IMR-90 (cell line): ENCODE data around the gene CSGALNACT2. TPM values are rescaled to one million over a fixed set of nuclear protein-coding genes. Genes with fewer than 3 reads are reported as not detected.

Experiments used
- ATAC-seq: fragments of 200-7000 bp; cut with Tn5 transposase; 2 replicates; pipeline ENCODE4 v1.9.1; 2020; ENCODE audit warnings: low read depth, mild to moderate bottlenecking, moderate library complexity
- BruUV-seq: library from RNA; stranded (reverse); fragments of 400-500 nt; replicated peaks from 2 replicates; lab custom pipeline; 2021; lab: Mats Ljungman, UMichigan
- CTCF ChIA-PET: fragments of 300-600 bp; formaldehyde crosslinking; extraction: SDS; loops from one replicate; lab custom pipeline; 2021; ENCODE audit warnings: antibody characterized with exemption; lab: Yijun Ruan, JAX
- POLR2A ChIA-PET: fragments of 300-600 bp; sonication (Branson Sonifier 250); formaldehyde crosslinking; loops from one replicate; lab custom pipeline; 2022; ENCODE audit warnings: antibody characterized with exemption; ENCODE audit not compliant: unreplicated experiment; lab: Charles Lee
- DNase-seq: peaks from one replicate; pipeline ENCODE4 v3.0.0; 2013
- H2AFZ ChIP-seq: replicated peaks from 2 replicates; pipeline ENCODE3; 2013; ENCODE audit warnings: low read length, mild to moderate bottlenecking; ENCODE audit not compliant: poor library complexity
- H2AK5ac ChIP-seq: 2 replicates; pipeline ENCODE4 v1.6.1; 2013; ENCODE audit warnings: low read depth, low read length, inconsistent platforms
- H2AK9ac ChIP-seq: replicated peaks from 2 replicates; pipeline ENCODE3; 2013; ENCODE audit warnings: mild to moderate bottlenecking, low read depth, low read length, moderate library complexity; ENCODE audit not compliant: poor library complexity
- H2BK120ac ChIP-seq: 2 replicates; pipeline ENCODE4 v1.6.1; 2013; ENCODE audit warnings: low read depth, low read length, inconsistent platforms
- H2BK15ac ChIP-seq: 3 replicates; pipeline ENCODE4 v1.6.1; 2013; ENCODE audit warnings: low read depth, low read length, inconsistent platforms
- H2BK20ac ChIP-seq: 2 replicates; pipeline ENCODE4 v1.6.1; 2013; ENCODE audit warnings: low read depth, mild to moderate bottlenecking, inconsistent platforms, low read length, moderate library complexity
- H2BK5ac ChIP-seq: 2 replicates; pipeline ENCODE4 v1.6.1; 2013; ENCODE audit warnings: mild to moderate bottlenecking, low read depth, low read length, inconsistent platforms; ENCODE audit not compliant: poor library complexity, severe bottlenecking
- H3K14ac ChIP-seq: replicated peaks from 2 replicates; pipeline ENCODE4 v1.6.1; 2013; ENCODE audit warnings: low read depth, low read length, inconsistent platforms
- H3K18ac ChIP-seq: 2 replicates; pipeline ENCODE4 v1.6.1; 2013; ENCODE audit warnings: low read depth, low read length, control low read depth
- H3K23ac ChIP-seq: 2 replicates; pipeline ENCODE4 v1.6.1; 2013; ENCODE audit warnings: low read depth, low read length, inconsistent platforms
- H3K27ac ChIP-seq: 2 replicates; pipeline ENCODE4 v1.5.1; 2013; ENCODE audit warnings: mild to moderate bottlenecking, control low read depth, low read length; ENCODE audit not compliant: insufficient read depth
- H3K27me3 ChIP-seq: 2 replicates; pipeline ENCODE4 v1.6.1; 2013; ENCODE audit warnings: low read length; ENCODE audit not compliant: control insufficient read depth, insufficient read depth
- H3K36me3 ChIP-seq: 2 replicates; pipeline ENCODE4 v1.6.1; 2013; ENCODE audit warnings: low read length, mixed read lengths; ENCODE audit not compliant: control insufficient read depth, insufficient read depth
- H3K4ac ChIP-seq: 2 replicates; pipeline ENCODE4 v1.6.1; 2013; ENCODE audit warnings: low read depth, low read length, inconsistent platforms
- H3K4me1 ChIP-seq: 2 replicates; pipeline ENCODE4 v1.6.1; 2013; ENCODE audit warnings: low read length, mixed read lengths; ENCODE audit not compliant: control insufficient read depth, insufficient read depth
- H3K4me2 ChIP-seq: 2 replicates; pipeline ENCODE4 v1.6.1; 2013; ENCODE audit warnings: low read depth, mild to moderate bottlenecking, control low read depth, low read length, moderate library complexity
- H3K4me3 ChIP-seq: 2 replicates; pipeline ENCODE4 v1.5.1; 2013; ENCODE audit warnings: low read depth, mild to moderate bottlenecking, control low read depth, low read length, moderate library complexity; ENCODE audit not compliant: insufficient read depth
- H3K56ac ChIP-seq: 2 replicates; pipeline ENCODE4 v1.6.1; 2013; ENCODE audit warnings: low read length, inconsistent platforms; ENCODE audit not compliant: insufficient read depth; ENCODE audit errors: extremely low read depth
- H3K79me1 ChIP-seq, 2 experiments: 2 replicates each; pipeline ENCODE4 v1.6.1; 2013; ENCODE audit warnings: low read length in 2 of 2, inconsistent platforms in 1 of 2, low read depth in 1 of 2
- H3K9ac ChIP-seq: 2 replicates; pipeline ENCODE4 v1.6.1; 2013; ENCODE audit warnings: low read depth, low read length, control low read depth
- H3K9me1 ChIP-seq: 2 replicates; pipeline ENCODE4 v1.6.1; 2013; ENCODE audit warnings: low read length, inconsistent platforms; ENCODE audit not compliant: insufficient read depth
- H3K9me3 ChIP-seq: 2 replicates; pipeline ENCODE4 v1.6.1; 2013; ENCODE audit warnings: low read length; ENCODE audit not compliant: control insufficient read depth, insufficient read depth
- H4K20me1 ChIP-seq: 2 replicates; pipeline ENCODE4 v1.6.1; 2013; ENCODE audit warnings: low read length, inconsistent platforms; ENCODE audit not compliant: insufficient read depth
- H4K5ac ChIP-seq: 2 replicates; pipeline ENCODE4 v1.6.1; 2013; ENCODE audit warnings: mild to moderate bottlenecking, low read depth, low read length, control low read depth
- H4K8ac ChIP-seq, 2 experiments: 2 replicates each; pipeline ENCODE4 v1.6.1; 2013; ENCODE audit warnings: low read depth in 2 of 2, low read length in 2 of 2, control low read depth in 1 of 2, inconsistent platforms in 1 of 2
- H4K91ac ChIP-seq: 2 replicates; pipeline ENCODE4 v1.6.1; 2013; ENCODE audit warnings: low read depth, low read length, inconsistent platforms; ENCODE audit not compliant: insufficient read depth
- BHLHE40 ChIP-seq: fragments of 150-350 bp; IDR thresholded peaks from 2 replicates; pipeline ENCODE4 v1.6.1; 2016; ENCODE audit warnings: mild to moderate bottlenecking, low read depth, low read length
- CEBPB ChIP-seq: IDR thresholded peaks from 2 replicates; pipeline ENCODE4 v1.6.1; 2012; ENCODE audit warnings: low read depth, low read length, improper control_type of control experiment
- CHD1 ChIP-seq: IDR thresholded peaks from 2 replicates; pipeline ENCODE4 v1.6.1; 2012; ENCODE audit warnings: low read depth, low read length, improper control_type of control experiment
- ELK1 ChIP-seq: fragments of 150-350 bp; IDR thresholded peaks from 2 replicates; pipeline ENCODE4 v1.6.1; 2016; ENCODE audit warnings: low read depth, mild to moderate bottlenecking, low read length, moderate library complexity, borderline replicate concordance
- FOS ChIP-seq: fragments of 150-350 bp; IDR thresholded peaks from 2 replicates; pipeline ENCODE4 v1.6.1; 2016; ENCODE audit warnings: low read depth, low read length
- MXI1 ChIP-seq: IDR thresholded peaks from 2 replicates; pipeline ENCODE4 v1.6.1; 2012; ENCODE audit warnings: low read depth, mild to moderate bottlenecking, low read length, moderate library complexity, borderline replicate concordance
- NFE2L2 ChIP-seq: fragments of 150-350 bp; IDR thresholded peaks from 2 replicates; pipeline ENCODE4 v1.6.1; 2016; ENCODE audit warnings: low read depth, mild to moderate bottlenecking, low read length
- RAD21 ChIP-seq: IDR thresholded peaks from 2 replicates; pipeline ENCODE4 v1.6.1; 2012; ENCODE audit warnings: low read length, improper control_type of control experiment
- RCOR1 ChIP-seq: IDR thresholded peaks from 2 replicates; pipeline ENCODE4 v1.6.1; 2012; ENCODE audit warnings: mild to moderate bottlenecking, low read length, improper control_type of control experiment; ENCODE audit not compliant: insufficient replicate concordance
- SMC3 ChIP-seq: fragments of 150-350 bp; IDR thresholded peaks from 2 replicates; pipeline ENCODE4 v1.6.1; 2016; ENCODE audit warnings: low read depth, mild to moderate bottlenecking, antibody characterized with exemption, low read length, moderate library complexity
- WGBS, 2 experiments: methylation state at CpG; one replicate each; pipeline versions ENCODE4 v1.1.5 to v1.1.7; 2013; ENCODE audit warnings: missing lambda C conversion rate in 2 of 2; ENCODE audit not compliant: insufficient read length in 1 of 2; ENCODE audit errors: extremely low coverage in 2 of 2; 5-methylcytosine and 5-hydroxymethylcytosine counted together
- dilution Hi-C: fragments of 300-500 bp; cut with HindIII; formaldehyde crosslinking; loops from one replicate; pipeline ENCODE4 v1.14.3; 2018; ENCODE audit warnings: low sequenced_read_pairs; ENCODE audit not compliant: unreplicated experiment
- in situ Hi-C: fragments of 300-500 bp; cut with MboI; formaldehyde crosslinking; loops from 3 replicates; pipeline ENCODE4 v1.14.3; 2019; ENCODE audit warnings: low sequenced_read_pairs, inconsistent platforms, mixed read lengths
- intact Hi-C: fragments of 100-400 bp; cut with micrococcal nuclease; formaldehyde crosslinking; loops from 2 replicates; pipeline ENCODE4 v1.10.0; 2022
- polyA plus RNA-seq, 3 experiments: library from polyadenylated mRNA; depleted of rRNA; stranded (reverse); fragments of >200 nt; gene quantifications; 2 replicates each; pipeline ENCODE4 v1.2.3, GENCODE V29; 2012; ENCODE audit warnings: low replicate concordance in 1 of 3
- total RNA-seq: library from RNA; depleted of rRNA; stranded (reverse); fragments of >200 nt; gene quantifications from 2 replicates; pipeline ENCODE4 v1.2.3, GENCODE V29; 2012

Gene CSGALNACT2
- total and polyA plus RNA-seq, 2 of the 4 experiments (the other 2 are of a cell fraction) = 6.5 to 13.1 TPM

GRCh38 chr10:43124094-43124521 is 14.1 kb upstream of the CSGALNACT2 start:
- ATAC-seq (no peak), DNase-seq (no peak)
- Histone ChIP-seq H3K9me1 (peaks cover 7% of the 10 kb centered on the region; the same call in 1 of the 2 replicates), H3K9ac (no peak overlapping the region), H3K79me1 (no peaks in the 10 kb centered on the region), H4K5ac (no peak overlapping the region), H3K4me1 (peaks cover 7% of the 10 kb centered on the region), H3K27me3 (peaks cover 18% of the 10 kb centered on the region), H3K27ac (no peak overlapping the region), H3K18ac (no peak overlapping the region), H4K8ac (no peak overlapping the region), H3K56ac (no peak overlapping the region), H2AK9ac (no peak overlapping the region), H3K14ac (no peak overlapping the region), H3K4me3 (no peak overlapping the region), H3K36me3 (no peaks in the 10 kb centered on the region), H3K23ac (no peak overlapping the region), H2AFZ (no peak overlapping the region), H3K9me3 (no peaks in the 10 kb centered on the region), H2AK5ac (no peak overlapping the region), H2BK5ac (no peak overlapping the region), H2BK15ac (no peak overlapping the region), H3K4me2 (no peak overlapping the region), H4K91ac (no peak overlapping the region), H2BK20ac (no peak overlapping the region), H4K20me1 (no peaks in the 10 kb centered on the region), H2BK120ac (no peak overlapping the region), H3K4ac (no peak overlapping the region)
- intact Hi-C loops (no loop called here), in situ Hi-C loops (no loop called here), dilution Hi-C loops (no loop called here)
- BruUV-seq = no TSS peak
- TF ChIP-seq RAD21 = no peak
- TF ChIP-seq MXI1 = no peak
- TF ChIP-seq CEBPB = no peak
- TF ChIP-seq FOS = no peak
- TF ChIP-seq RCOR1 = no peak
- no peak for TF ChIP-seq NFE2L2
- no peak for TF ChIP-seq BHLHE40
- no peak for TF ChIP-seq SMC3
- no peak for TF ChIP-seq CHD1
- no peak for TF ChIP-seq ELK1
- CTCF ChIA-PET = no interaction called here
- WGBS, 2 experiments = 40% methylated on average over 1 of the region's 6 CpGs; no CpG with 5 or more reads in 1 of the 2 experiments
- POLR2A ChIA-PET = no interaction called here
